Measurements from ENCODE around the gene SMCO4. TPM values are rescaled to one million over a fixed set of nuclear protein-coding genes. Genes with fewer than 3 reads are reported as not detected.
A peak's percentile ranks its signal among the peaks of the same experiment; 100 is the strongest.

The SMCO4 gene
- total RNA-seq, 1 experiment from 2014 or later: 8.5 TPM

DNA sequence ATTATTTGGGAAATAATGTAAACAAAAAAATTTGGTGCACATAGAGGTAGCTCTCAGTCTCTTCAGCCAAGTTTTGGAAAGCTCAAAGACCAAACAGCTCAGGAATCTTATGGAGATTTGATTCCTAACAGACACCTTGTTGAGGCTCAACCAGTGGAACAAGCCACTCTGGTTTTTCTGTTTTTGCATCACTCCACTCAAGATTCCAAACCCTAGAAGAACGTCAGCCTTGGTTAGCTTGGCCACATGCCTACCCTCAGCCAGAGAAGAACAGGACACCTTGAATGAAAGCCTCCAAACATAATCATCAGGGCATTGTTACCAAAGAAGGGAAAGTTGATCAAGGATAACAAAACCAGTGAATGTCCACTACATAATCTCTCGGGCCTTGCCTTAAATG lies 3.8 kb upstream of the SMCO4 start:
- intact Hi-C loops (cut with micrococcal nuclease): loop anchor here (10.0 kb wide), 1 partner anchor 602 kb away; no protein-coding TSS in a partner anchor
- ChIA-PET CTCF (interaction anchor here (3.1 kb wide), 1 partner anchor 312 kb away, joined by 27 read pairs; no protein-coding TSS in a partner anchor), POLR2A (no interaction called here)
- no peaks in the 10 kb centered on the region for H3K9me3 Mint-ChIP-seq (ENCODE audit: unreplicated experiment)
- H3K4me3 Mint-ChIP-seq (ENCODE audit: unreplicated experiment): no peak overlapping the region
- TF ChIP-seq, protein P1, sequence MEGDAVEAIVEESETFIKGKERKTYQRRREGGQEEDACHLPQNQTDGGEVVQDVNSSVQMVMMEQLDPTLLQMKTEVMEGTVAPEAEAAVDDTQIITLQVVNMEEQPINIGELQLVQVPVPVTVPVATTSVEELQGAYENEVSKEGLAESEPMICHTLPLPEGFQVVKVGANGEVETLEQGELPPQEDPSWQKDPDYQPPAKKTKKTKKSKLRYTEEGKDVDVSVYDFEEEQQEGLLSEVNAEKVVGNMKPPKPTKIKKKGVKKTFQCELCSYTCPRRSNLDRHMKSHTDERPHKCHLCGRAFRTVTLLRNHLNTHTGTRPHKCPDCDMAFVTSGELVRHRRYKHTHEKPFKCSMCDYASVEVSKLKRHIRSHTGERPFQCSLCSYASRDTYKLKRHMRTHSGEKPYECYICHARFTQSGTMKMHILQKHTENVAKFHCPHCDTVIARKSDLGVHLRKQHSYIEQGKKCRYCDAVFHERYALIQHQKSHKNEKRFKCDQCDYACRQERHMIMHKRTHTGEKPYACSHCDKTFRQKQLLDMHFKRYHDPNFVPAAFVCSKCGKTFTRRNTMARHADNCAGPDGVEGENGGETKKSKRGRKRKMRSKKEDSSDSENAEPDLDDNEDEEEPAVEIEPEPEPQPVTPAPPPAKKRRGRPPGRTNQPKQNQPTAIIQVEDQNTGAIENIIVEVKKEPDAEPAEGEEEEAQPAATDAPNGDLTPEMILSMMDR (IDR thresholded peaks at IDR 0.05; ENCODE audit: unreplicated experiment): no peak
- no peak for DNase-seq (ENCODE audit: unreplicated experiment)
- no peaks in the 10 kb centered on the region for H3K36me3 Mint-ChIP-seq (ENCODE audit: insufficient read depth, unreplicated experiment)
- H3K27me3 Mint-ChIP-seq (ENCODE audit: insufficient read depth, unreplicated experiment): peaks cover 11% of the 10 kb centered on the region
- peaks cover 4% of the 10 kb centered on the region for H3K4me1 Mint-ChIP-seq (ENCODE audit: insufficient read depth, unreplicated experiment)
- H3K27ac Mint-ChIP-seq (ENCODE audit: low read depth, unreplicated experiment): no peak overlapping the region
- BruUV-seq (replicated peaks): no TSS peak

- intact Hi-C loops (cut with micrococcal nuclease): loop anchor here (10.0 kb wide), 1 partner anchor 601 kb away; no protein-coding TSS in a partner anchor
- CTCF ChIA-PET: interaction anchor here (0.6 to 3.1 kb wide), 7 partner anchors 8 to 604 kb away, joined by 3 to 27 read pairs (median 3); no protein-coding TSS in a partner anchor
- H3K4me3 Mint-ChIP-seq (ENCODE audit: unreplicated experiment): no peak overlapping the region
- H3K4me1 Mint-ChIP-seq (ENCODE audit: insufficient read depth, unreplicated experiment): peaks cover 8% of the 10 kb centered on the region
- H3K27ac Mint-ChIP-seq (ENCODE audit: low read depth, unreplicated experiment): no peak overlapping the region
- H3K27me3 Mint-ChIP-seq (ENCODE audit: insufficient read depth, unreplicated experiment): peaks cover 11% of the 10 kb centered on the region
- no peaks in the 10 kb centered on the region for H3K9me3 Mint-ChIP-seq (ENCODE audit: unreplicated experiment)
- no TSS peak for BruUV-seq (replicated peaks)
- no peak for DNase-seq (ENCODE audit: unreplicated experiment)
- TF ChIP-seq, protein P1 (IDR thresholded peaks at IDR 0.05; ENCODE audit: unreplicated experiment): no peak
- no peaks in the 10 kb centered on the region for H3K36me3 Mint-ChIP-seq (ENCODE audit: insufficient read depth, unreplicated experiment)
- POLR2A ChIA-PET: interaction anchor here (1.0 kb wide), 1 partner anchor 10 kb away, joined by 6 read pairs; no protein-coding TSS in a partner anchor
Measured at GRCh38 chr11:93545566-93545965, 2.4 kb upstream of the SMCO4 start.

- peak overlapping the region; percentile 79 for H3K4me3 Mint-ChIP-seq (ENCODE audit: unreplicated experiment)
- peak overlapping the region; percentile 57 for H3K27ac Mint-ChIP-seq (ENCODE audit: low read depth, unreplicated experiment)
- no peaks in the 10 kb centered on the region for H3K36me3 Mint-ChIP-seq (ENCODE audit: insufficient read depth, unreplicated experiment)
- TF ChIP-seq, protein P1 (IDR thresholded peaks at IDR 0.05; ENCODE audit: unreplicated experiment): no peak
- CTCF ChIA-PET: interaction anchor here (0.5 to 9.6 kb wide), 16 partner anchors 8 to 1723 kb away, joined by 3 to 94 read pairs (median 4); no protein-coding TSS in a partner anchor
- peaks cover 11% of the 10 kb centered on the region for H3K27me3 Mint-ChIP-seq (ENCODE audit: insufficient read depth, unreplicated experiment)
- no peaks in the 10 kb centered on the region for H3K9me3 Mint-ChIP-seq (ENCODE audit: unreplicated experiment)
- intact Hi-C loops (cut with micrococcal nuclease): loop anchor here (1.0 to 10.0 kb wide), 4 partner anchors 62 to 598 kb away; no protein-coding TSS in a partner anchor
- H3K4me1 Mint-ChIP-seq (ENCODE audit: insufficient read depth, unreplicated experiment): peaks cover 11% of the 10 kb centered on the region
- no TSS peak for BruUV-seq (replicated peaks)
- POLR2A ChIA-PET: interaction anchor here (0.8 kb wide), 1 partner anchor 118 kb away, joined by 3 read pairs; the partner anchor contains the start of gene CEP295
- DNase-seq (ENCODE audit: unreplicated experiment): peak; percentile 3
Measured at GRCh38 chr11:93542811-93543229, 371 bp downstream of the SMCO4 start.

- H3K4me3 Mint-ChIP-seq (ENCODE audit: unreplicated experiment): peak overlapping the region; percentile 79
- H3K36me3 Mint-ChIP-seq (ENCODE audit: insufficient read depth, unreplicated experiment): no peaks in the 10 kb centered on the region
- CTCF ChIA-PET: interaction anchor here (0.5 to 9.6 kb wide), 21 partner anchors 8 to 1722 kb away, joined by 3 to 94 read pairs (median 4); no protein-coding TSS in a partner anchor
- H3K27ac Mint-ChIP-seq (ENCODE audit: low read depth, unreplicated experiment): peak overlapping the region; percentile 57
- H3K27me3 Mint-ChIP-seq (ENCODE audit: insufficient read depth, unreplicated experiment): peaks cover 9% of the 10 kb centered on the region
- peak; percentile 66 for DNase-seq (ENCODE audit: unreplicated experiment)
- intact Hi-C loops (cut with micrococcal nuclease): loop anchor here (2.0 to 10.0 kb wide), 2 partner anchors 111 to 597 kb away; no protein-coding TSS in a partner anchor
- no TSS peak for BruUV-seq (replicated peaks)
- peaks cover 17% of the 10 kb centered on the region for H3K4me1 Mint-ChIP-seq (ENCODE audit: insufficient read depth, unreplicated experiment)
- no peaks in the 10 kb centered on the region for H3K9me3 Mint-ChIP-seq (ENCODE audit: unreplicated experiment)
- TF ChIP-seq, protein P1 (IDR thresholded peaks at IDR 0.05; ENCODE audit: unreplicated experiment): no peak
- POLR2A ChIA-PET: interaction anchor here (0.8 kb wide), 1 partner anchor 119 kb away, joined by 3 read pairs; the partner anchor contains the start of gene CEP295
Measured at GRCh38 chr11:93541884-93542810, 1.0 kb downstream of the SMCO4 start.
